ENCODE measurements around the gene DCLK1.

DCLK1 gene

GRCh38 chr13:35824825-35825224 lies 306.4 kb downstream of the DCLK1 start:
- H3K4me3 ChIP-seq (ENCODE audit: low read depth, low read length) = no peak overlapping the region
- TF ChIP-seq CTCF (IDR thresholded peaks at IDR 0.05; ENCODE audit: low read depth, low read length, missing control alignments) = no peak
- in situ Hi-C loops (cut with HindIII; ENCODE audit: low sequenced_read_pairs) = no loop called here
- no peak for DNase-seq (ENCODE audit: low read depth)

GRCh38 chr13:35824395-35824794 lies 306.8 kb downstream of the DCLK1 start:
- no peak overlapping the region for H3K4me3 ChIP-seq (ENCODE audit: low read depth, low read length)
- in situ Hi-C loops (cut with HindIII; ENCODE audit: low sequenced_read_pairs) = no loop called here
- TF ChIP-seq CTCF (IDR thresholded peaks at IDR 0.05; ENCODE audit: low read depth, low read length, missing control alignments) = no peak
- DNase-seq (ENCODE audit: low read depth) = no peak

DNA sequence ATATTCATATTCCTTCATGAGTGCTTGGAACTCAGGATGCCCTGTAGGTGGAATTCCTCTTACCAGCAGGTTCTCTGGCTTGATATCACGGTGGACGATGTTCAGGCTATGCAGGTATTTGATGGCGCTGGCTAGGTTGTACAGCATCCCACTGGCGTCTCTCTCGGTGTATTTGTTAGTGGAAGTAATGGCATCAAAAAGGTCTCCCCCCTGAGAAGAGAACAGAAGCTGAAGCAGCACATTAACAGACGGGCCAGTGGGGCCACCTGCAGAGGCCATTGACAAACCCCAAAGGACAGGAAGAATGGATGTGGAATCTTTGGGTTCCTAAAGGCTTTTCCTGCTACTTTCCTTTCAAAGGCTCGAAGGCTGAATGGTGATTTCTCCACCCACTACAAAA lies 308.5 kb downstream of the DCLK1 start:
- TF ChIP-seq CTCF (IDR thresholded peaks at IDR 0.05; ENCODE audit: low read depth, low read length, missing control alignments) = no peak
- no peak overlapping the region for H3K4me3 ChIP-seq (ENCODE audit: low read depth, low read length)
- no peak for DNase-seq (ENCODE audit: low read depth)
- in situ Hi-C loops (cut with HindIII; ENCODE audit: low sequenced_read_pairs) = no loop called here

DNA sequence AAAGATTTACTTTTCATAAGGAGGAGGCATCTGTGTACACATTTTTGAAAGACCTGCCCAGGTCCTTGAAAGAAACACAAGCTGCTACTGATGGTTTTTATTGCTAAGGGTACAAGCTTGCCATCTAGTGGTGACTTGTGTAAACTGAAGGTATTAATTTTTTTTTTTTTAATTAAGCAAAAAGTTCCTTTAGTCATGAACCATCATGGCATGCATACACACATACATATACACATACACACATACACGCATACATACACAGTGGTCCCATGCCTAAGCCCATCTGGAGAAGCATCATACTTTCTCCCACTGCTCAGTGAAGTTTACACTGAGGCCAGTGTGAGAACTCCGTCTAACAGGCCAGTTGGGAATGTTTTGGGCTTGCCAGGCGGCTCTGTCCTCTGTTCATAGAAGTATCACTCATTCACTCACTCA lies 312.5 kb downstream of the DCLK1 start:
- in situ Hi-C loops (cut with HindIII; ENCODE audit: low sequenced_read_pairs) = no loop called here
- no peak overlapping the region for H3K4me3 ChIP-seq (ENCODE audit: low read depth, low read length)
- DNase-seq (ENCODE audit: low read depth) = peak; percentile 24
- peak; percentile 68 for TF ChIP-seq CTCF (IDR thresholded peaks at IDR 0.05; ENCODE audit: low read depth, low read length, missing control alignments)

DNA sequence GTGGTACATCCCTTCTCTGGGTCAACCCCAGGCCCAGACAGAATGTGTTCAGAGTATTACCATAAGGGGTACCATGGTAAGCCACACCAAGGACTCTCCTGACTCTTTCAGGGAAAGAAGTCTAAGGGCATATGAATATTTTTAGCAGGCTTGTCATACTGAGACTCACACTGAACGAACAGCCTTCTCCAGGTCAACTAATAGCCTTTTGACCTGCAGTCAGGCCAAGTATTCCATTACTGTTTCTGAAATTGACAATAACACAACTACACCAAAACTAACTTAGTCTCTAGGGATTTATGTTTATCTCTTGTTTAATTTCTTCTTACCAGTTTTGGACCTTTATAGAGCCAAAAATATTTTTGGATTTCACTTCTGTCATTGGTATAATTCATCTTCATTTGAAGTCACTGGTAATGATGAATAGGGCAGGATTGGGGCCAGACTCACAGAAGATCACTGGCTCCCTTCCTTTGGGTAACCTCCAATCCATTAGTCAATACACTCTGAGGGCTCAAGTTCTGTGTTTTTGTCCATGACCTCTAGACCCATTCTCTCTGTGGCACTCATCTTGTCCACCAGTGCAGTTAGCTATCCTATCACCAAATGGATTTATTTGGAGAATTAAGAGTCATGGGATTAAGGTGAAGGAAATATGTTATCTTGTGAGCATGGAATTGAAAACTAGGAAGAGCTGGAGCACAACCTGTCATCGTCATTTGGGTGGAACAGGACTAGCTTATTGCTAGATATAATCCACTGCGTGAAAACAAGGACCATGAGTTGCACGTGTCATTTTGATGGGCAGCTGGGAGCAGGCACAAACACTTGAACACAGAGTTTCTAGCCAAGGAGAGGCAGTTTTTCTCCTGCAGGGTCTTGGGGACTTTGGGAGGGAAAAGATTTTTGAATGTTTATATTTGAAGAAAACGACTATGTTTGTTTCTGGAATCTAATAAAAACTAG lies 313.3 kb downstream of the DCLK1 start:
- DNase-seq (ENCODE audit: low read depth) = no peak
- in situ Hi-C loops (cut with HindIII; ENCODE audit: low sequenced_read_pairs) = no loop called here
- H3K4me3 ChIP-seq (ENCODE audit: low read depth, low read length) = no peak overlapping the region
- no peak for TF ChIP-seq CTCF (IDR thresholded peaks at IDR 0.05; ENCODE audit: low read depth, low read length, missing control alignments)

- no peak overlapping the region for H3K4me3 ChIP-seq (ENCODE audit: low read depth, low read length)
- TF ChIP-seq CTCF (IDR thresholded peaks at IDR 0.05; ENCODE audit: low read depth, low read length, missing control alignments) = no peak
- in situ Hi-C loops (cut with HindIII; ENCODE audit: low sequenced_read_pairs) = no loop called here
- DNase-seq (ENCODE audit: low read depth) = no peak
These were observed 316.6 kb downstream of the DCLK1 start for GRCh38 chr13:35814605-35815011.
